K562 (cell line): ENCODE measurements around the gene ANO7.
A peak's percentile ranks its signal among the peaks of the same experiment; 100 is the strongest.

Experiments
- CC2D1A ChIP-seq: fragments of 450-650 bp; IDR thresholded peaks from 2 replicates; pipeline ENCODE4 v1.6.1; 2017; ENCODE audit warnings: mild to moderate bottlenecking
- CREB1 ChIP-seq, 2 experiments: sonication (generic) in 1 of 2; formaldehyde crosslinking in 1 of 2; IDR thresholded peaks; 2 replicates each; pipeline versions ENCODE4 v1.6.1 to v1.8.0; 2012 to 2022; ENCODE audit warnings: inconsistent platforms in 1 of 2, mild to moderate bottlenecking in 1 of 2, missing genetic modification reagents in 1 of 2, moderate library complexity in 1 of 2
- EP300 ChIP-seq: IDR thresholded peaks from 2 replicates; pipeline ENCODE4 v1.6.1; 2012; ENCODE audit warnings: low read length, improper control_type of control experiment
- EP400 ChIP-seq: fragments of 450-650 bp; IDR thresholded peaks from 2 replicates; pipeline ENCODE4 v1.6.1; 2017; ENCODE audit warnings: antibody characterized with exemption, mild to moderate bottlenecking, moderate library complexity
- FOXP1 ChIP-seq: sonication (generic); formaldehyde crosslinking; IDR thresholded peaks from 2 replicates; pipeline ENCODE4 v1.8.0; 2022; ENCODE audit warnings: mild to moderate bottlenecking, missing genetic modification reagents
- MXI1 ChIP-seq: IDR thresholded peaks from 2 replicates; pipeline ENCODE4 v1.6.1; 2011; ENCODE audit warnings: low read depth, mild to moderate bottlenecking, improper control_type of control experiment, low read length
- NFIC ChIP-seq: fragments of 450-650 bp; IDR thresholded peaks from 2 replicates; pipeline ENCODE4 v1.6.1; 2017; ENCODE audit warnings: mild to moderate bottlenecking, inconsistent platforms
- NR2F6 ChIP-seq: fragments of 450-650 bp; formaldehyde crosslinking; IDR thresholded peaks from 2 replicates; pipeline ENCODE4 v1.4.0; 2020; ENCODE audit warnings: mild to moderate bottlenecking
- POLR2A ChIP-seq: fragments of 450-650 bp; conservative IDR thresholded peaks from 2 replicates; pipeline ENCODE4 v1.6.1; 2016
- TCF7L2 ChIP-seq: fragments of 150-350 bp; IDR thresholded peaks from 2 replicates; pipeline ENCODE4 v1.6.1; 2016; ENCODE audit warnings: low read depth, mild to moderate bottlenecking, low read length, moderate library complexity
- TF ChIP-seq, protein P1 (sequence below), 2 experiments: fragments of 450-650 bp; formaldehyde crosslinking in 1 of 2; IDR thresholded peaks; 2 replicates each; pipeline versions ENCODE4 v1.4.0 to v1.6.1; 2014 to 2020; ENCODE audit warnings: mild to moderate bottlenecking in 2 of 2, borderline replicate concordance in 1 of 2, low read depth in 1 of 2
- TF ChIP-seq, protein P2 (sequence below), 3 experiments: IDR thresholded peaks in 2 of 3; conservative IDR thresholded peaks in 1 of 3; 2 replicates each; pipeline ENCODE4 v1.5.1; 2011 to 2012; ENCODE audit warnings: low read length in 3 of 3, mild to moderate bottlenecking in 3 of 3, control low read depth in 2 of 3, improper control_type of control experiment in 1 of 3, inconsistent platforms in 1 of 3, low read depth in 1 of 3, mixed read lengths in 1 of 3, moderate library complexity in 1 of 3; ENCODE audit not compliant: insufficient read depth in 2 of 3

GRCh38 chr2:241217320-241218031 lies 29.0 kb downstream of the ANO7 start:
- TF ChIP-seq EP400 (peak; percentile 24; the same call in 1 of the 2 replicates), CREB1 (IDR thresholded peaks at IDR 0.05) (no peak), CREB1 (CRISPR knock-in tag; IDR thresholded peaks at IDR 0.05) (no peak; the same call in 1 of the 2 replicates), EP300 (no peak), MXI1 (no peak), TCF7L2 (no peak), NFIC (no peak), POLR2A (no peak), FOXP1 (CRISPR knock-in tag) (no peak), CC2D1A (no peak), NR2F6 (no peak)
- TF ChIP-seq, protein P1, sequence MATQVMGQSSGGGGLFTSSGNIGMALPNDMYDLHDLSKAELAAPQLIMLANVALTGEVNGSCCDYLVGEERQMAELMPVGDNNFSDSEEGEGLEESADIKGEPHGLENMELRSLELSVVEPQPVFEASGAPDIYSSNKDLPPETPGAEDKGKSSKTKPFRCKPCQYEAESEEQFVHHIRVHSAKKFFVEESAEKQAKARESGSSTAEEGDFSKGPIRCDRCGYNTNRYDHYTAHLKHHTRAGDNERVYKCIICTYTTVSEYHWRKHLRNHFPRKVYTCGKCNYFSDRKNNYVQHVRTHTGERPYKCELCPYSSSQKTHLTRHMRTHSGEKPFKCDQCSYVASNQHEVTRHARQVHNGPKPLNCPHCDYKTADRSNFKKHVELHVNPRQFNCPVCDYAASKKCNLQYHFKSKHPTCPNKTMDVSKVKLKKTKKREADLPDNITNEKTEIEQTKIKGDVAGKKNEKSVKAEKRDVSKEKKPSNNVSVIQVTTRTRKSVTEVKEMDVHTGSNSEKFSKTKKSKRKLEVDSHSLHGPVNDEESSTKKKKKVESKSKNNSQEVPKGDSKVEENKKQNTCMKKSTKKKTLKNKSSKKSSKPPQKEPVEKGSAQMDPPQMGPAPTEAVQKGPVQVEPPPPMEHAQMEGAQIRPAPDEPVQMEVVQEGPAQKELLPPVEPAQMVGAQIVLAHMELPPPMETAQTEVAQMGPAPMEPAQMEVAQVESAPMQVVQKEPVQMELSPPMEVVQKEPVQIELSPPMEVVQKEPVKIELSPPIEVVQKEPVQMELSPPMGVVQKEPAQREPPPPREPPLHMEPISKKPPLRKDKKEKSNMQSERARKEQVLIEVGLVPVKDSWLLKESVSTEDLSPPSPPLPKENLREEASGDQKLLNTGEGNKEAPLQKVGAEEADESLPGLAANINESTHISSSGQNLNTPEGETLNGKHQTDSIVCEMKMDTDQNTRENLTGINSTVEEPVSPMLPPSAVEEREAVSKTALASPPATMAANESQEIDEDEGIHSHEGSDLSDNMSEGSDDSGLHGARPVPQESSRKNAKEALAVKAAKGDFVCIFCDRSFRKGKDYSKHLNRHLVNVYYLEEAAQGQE (IDR thresholded peaks at IDR 0.05; ENCODE audit: borderline replicate concordance): no peak
- TF ChIP-seq, protein P1 (CRISPR knock-in tag; IDR thresholded peaks at IDR 0.05; ENCODE audit: low read depth): no peak
- TF ChIP-seq, protein P2, sequence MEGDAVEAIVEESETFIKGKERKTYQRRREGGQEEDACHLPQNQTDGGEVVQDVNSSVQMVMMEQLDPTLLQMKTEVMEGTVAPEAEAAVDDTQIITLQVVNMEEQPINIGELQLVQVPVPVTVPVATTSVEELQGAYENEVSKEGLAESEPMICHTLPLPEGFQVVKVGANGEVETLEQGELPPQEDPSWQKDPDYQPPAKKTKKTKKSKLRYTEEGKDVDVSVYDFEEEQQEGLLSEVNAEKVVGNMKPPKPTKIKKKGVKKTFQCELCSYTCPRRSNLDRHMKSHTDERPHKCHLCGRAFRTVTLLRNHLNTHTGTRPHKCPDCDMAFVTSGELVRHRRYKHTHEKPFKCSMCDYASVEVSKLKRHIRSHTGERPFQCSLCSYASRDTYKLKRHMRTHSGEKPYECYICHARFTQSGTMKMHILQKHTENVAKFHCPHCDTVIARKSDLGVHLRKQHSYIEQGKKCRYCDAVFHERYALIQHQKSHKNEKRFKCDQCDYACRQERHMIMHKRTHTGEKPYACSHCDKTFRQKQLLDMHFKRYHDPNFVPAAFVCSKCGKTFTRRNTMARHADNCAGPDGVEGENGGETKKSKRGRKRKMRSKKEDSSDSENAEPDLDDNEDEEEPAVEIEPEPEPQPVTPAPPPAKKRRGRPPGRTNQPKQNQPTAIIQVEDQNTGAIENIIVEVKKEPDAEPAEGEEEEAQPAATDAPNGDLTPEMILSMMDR (IDR thresholded peaks at IDR 0.05 in 2 of 3, conservative IDR thresholded peaks at IDR 0.05 in 1 of 3; ENCODE audit: insufficient read depth in 2 of 3, low read depth in 1 of 3, low read length in 3 of 3): no peak
